ENCODE results near the gene RAVER1. TPM values are rescaled to one million over a fixed set of nuclear protein-coding genes. Genes with fewer than 3 reads are reported as not detected.

The RAVER1 gene
- total and polyA plus RNA-seq, 2 of the 13 experiments (the other 11 are each of a cell fraction or from before 2014, with no cell fraction given): 3.6 to 7.9 TPM

DNA sequence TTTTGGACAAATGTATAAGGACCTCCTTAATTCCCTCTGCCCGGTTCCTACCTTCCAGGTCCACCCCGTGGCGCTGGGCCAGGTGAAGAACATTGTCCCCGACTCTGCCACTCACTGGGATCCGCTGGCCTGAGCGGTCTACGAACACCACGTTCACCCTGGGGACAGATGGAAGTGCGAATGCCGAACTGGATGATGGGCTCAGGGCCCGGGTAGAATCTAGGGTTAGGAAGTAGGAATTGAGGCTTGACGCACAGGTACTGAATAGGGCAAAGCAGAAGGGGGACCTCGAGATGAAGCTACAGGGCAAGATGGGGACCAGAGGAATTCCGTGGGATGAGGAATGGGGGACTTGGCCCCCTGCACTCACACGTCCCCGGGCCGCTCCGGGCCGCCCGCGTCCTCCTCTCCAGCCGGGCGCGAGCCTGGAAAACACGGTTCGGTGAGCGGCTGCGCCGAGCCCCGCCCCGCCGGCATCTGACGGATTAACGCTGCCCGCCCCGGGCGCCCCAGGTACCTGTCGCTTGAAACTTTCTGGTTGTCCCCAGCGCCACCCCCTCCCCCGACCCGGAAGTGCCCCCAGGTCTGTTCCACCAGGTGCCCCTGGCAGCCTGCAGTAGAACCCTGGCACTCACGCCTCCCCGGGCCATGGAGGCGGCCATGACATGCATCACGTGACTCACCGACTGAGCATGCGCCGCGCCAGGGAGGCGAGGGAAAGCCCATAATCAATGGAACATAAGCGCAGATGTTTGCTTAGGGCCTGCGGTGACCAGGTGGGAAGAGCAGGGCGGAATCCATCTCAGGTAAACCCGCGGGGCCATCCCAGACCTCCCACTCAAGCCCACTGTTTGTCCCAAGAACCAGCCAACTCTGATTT lies 17.8 kb downstream of the RAVER1 start, which contains the start of gene FDX2 (continued):
- peak; percentile 27 for TF ChIP-seq ZNF781 (CRISPR knock-in tag; IDR thresholded peaks at IDR 0.05; ENCODE audit: borderline replicate concordance, not compliant biosample characterization)
- no peak for TF ChIP-seq MYNN (CRISPR knock-in tag; IDR thresholded peaks at IDR 0.05; ENCODE audit: low read depth)
- TF ChIP-seq ZSCAN22 (CRISPR knock-in tag; IDR thresholded peaks at IDR 0.05): no peak
- TF ChIP-seq ZNF235 (CRISPR knock-in tag; IDR thresholded peaks at IDR 0.05; ENCODE audit: borderline replicate concordance): peak; percentile 21; the same call in 1 of the 2 replicates
- no peak for TF ChIP-seq ZNF501 (CRISPR knock-in tag; IDR thresholded peaks at IDR 0.05)
- no peak for TF ChIP-seq ZMYM2 (CRISPR knock-in tag; IDR thresholded peaks at IDR 0.05)
- TF ChIP-seq, protein P1, sequence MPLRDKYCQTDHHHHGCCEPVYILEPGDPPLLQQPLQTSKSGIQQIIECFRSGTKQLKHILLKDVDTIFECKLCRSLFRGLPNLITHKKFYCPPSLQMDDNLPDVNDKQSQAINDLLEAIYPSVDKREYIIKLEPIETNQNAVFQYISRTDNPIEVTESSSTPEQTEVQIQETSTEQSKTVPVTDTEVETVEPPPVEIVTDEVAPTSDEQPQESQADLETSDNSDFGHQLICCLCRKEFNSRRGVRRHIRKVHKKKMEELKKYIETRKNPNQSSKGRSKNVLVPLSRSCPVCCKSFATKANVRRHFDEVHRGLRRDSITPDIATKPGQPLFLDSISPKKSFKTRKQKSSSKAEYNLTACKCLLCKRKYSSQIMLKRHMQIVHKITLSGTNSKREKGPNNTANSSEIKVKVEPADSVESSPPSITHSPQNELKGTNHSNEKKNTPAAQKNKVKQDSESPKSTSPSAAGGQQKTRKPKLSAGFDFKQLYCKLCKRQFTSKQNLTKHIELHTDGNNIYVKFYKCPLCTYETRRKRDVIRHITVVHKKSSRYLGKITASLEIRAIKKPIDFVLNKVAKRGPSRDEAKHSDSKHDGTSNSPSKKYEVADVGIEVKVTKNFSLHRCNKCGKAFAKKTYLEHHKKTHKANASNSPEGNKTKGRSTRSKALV (CRISPR knock-in tag; IDR thresholded peaks at IDR 0.05): no peak
- TF ChIP-seq NR2C2 (CRISPR knock-in tag; IDR thresholded peaks at IDR 0.05; ENCODE audit: borderline replicate concordance): peak; percentile 91
- TF ChIP-seq ZMAT3 (CRISPR knock-in tag; conservative IDR thresholded peaks at IDR 0.05): 0 out of 2 replicates have a peak, but pooled peaks have one; percentile 13
- TF ChIP-seq ZMYM3 (CRISPR knock-in tag; IDR thresholded peaks at IDR 0.05): no peak; the same call in 1 of the 2 replicates
- TF ChIP-seq, protein P2, sequence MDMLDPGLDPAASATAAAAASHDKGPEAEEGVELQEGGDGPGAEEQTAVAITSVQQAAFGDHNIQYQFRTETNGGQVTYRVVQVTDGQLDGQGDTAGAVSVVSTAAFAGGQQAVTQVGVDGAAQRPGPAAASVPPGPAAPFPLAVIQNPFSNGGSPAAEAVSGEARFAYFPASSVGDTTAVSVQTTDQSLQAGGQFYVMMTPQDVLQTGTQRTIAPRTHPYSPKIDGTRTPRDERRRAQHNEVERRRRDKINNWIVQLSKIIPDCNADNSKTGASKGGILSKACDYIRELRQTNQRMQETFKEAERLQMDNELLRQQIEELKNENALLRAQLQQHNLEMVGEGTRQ (IDR thresholded peaks at IDR 0.05; ENCODE audit: low read depth, low read length): peak; percentile 97
- TF ChIP-seq, protein P2 (CRISPR knock-in tag; IDR thresholded peaks at IDR 0.05; ENCODE audit: borderline replicate concordance): peak; percentile 97
- peak; percentile 69; the same call in 1 of the 2 replicates for TF ChIP-seq ZNF788 (CRISPR knock-in tag; IDR thresholded peaks at IDR 0.05; ENCODE audit: borderline replicate concordance)
- 0 out of 2 replicates have a peak, but pooled peaks have one; percentile 21 for TF ChIP-seq ZNF138 (CRISPR knock-in tag; IDR thresholded peaks at IDR 0.05; ENCODE audit: low read depth)
- peak; percentile 63; the same call in 1 of the 2 replicates for TF ChIP-seq ZNF747 (CRISPR knock-in tag; IDR thresholded peaks at IDR 0.05; ENCODE audit: borderline replicate concordance)
- TF ChIP-seq FOSL2 (CRISPR knock-in tag; IDR thresholded peaks at IDR 0.05): peak; percentile 71
- peak; percentile 59 to 87 for TF ChIP-seq POLR2A (IDR thresholded peaks at IDR 0.05; ENCODE audit: insufficient read depth in 1 of 2, low read depth in 2 of 2, low read length in 2 of 2)
- TF ChIP-seq HCFC1 (IDR thresholded peaks at IDR 0.05; ENCODE audit: low read depth, low read length): peak; percentile 61
- TF ChIP-seq, protein P3, sequence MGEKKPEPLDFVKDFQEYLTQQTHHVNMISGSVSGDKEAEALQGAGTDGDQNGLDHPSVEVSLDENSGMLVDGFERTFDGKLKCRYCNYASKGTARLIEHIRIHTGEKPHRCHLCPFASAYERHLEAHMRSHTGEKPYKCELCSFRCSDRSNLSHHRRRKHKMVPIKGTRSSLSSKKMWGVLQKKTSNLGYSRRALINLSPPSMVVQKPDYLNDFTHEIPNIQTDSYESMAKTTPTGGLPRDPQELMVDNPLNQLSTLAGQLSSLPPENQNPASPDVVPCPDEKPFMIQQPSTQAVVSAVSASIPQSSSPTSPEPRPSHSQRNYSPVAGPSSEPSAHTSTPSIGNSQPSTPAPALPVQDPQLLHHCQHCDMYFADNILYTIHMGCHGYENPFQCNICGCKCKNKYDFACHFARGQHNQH (CRISPR knock-in tag; IDR thresholded peaks at IDR 0.05): peak; percentile 71; the same call in 1 of the 2 replicates
- TF ChIP-seq, protein P4, sequence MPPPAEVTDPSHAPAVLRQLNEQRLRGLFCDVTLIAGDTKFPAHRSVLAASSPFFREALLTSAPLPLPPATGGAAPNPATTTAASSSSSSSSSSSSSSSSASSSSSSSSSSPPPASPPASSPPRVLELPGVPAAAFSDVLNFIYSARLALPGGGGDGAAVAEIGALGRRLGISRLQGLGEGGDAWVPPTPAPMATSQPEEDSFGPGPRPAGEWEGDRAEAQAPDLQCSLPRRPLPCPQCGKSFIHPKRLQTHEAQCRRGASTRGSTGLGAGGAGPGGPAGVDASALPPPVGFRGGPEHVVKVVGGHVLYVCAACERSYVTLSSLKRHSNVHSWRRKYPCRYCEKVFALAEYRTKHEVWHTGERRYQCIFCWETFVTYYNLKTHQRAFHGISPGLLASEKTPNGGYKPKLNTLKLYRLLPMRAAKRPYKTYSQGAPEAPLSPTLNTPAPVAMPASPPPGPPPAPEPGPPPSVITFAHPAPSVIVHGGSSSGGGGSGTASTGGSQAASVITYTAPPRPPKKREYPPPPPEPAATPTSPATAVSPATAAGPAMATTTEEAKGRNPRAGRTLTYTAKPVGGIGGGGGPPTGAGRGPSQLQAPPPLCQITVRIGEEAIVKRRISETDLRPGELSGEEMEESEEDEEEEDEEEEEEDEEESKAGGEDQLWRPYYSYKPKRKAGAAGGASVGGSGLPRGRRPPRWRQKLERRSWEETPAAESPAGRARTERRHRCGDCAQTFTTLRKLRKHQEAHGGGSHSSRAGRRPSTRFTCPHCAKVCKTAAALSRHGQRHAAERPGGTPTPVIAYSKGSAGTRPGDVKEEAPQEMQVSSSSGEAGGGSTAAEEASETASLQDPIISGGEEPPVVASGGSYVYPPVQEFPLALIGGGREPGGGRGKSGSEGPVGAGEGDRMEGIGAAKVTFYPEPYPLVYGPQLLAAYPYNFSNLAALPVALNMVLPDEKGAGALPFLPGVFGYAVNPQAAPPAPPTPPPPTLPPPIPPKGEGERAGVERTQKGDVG (CRISPR knock-in tag; IDR thresholded peaks at IDR 0.05; ENCODE audit: borderline replicate concordance): no peak

Data from HepG2 (cell line).